Measurements from ENCODE around the gene CLK2. TPM values are rescaled to one million over a fixed set of nuclear protein-coding genes. Genes with fewer than 3 reads are reported as not detected.

The CLK2 gene
- total and polyA plus RNA-seq, 9 of the 15 experiments (the other 6 are each of a cell fraction or from before 2014, with no cell fraction given), result 13.5 to 81.4 (median 39.6) TPM

GRCh38 chr1:155242805-155243358 is 30.4 kb downstream of the CLK2 start:
- Histone ChIP-seq H3K27ac (ENCODE audit: extremely low read depth, low read depth, low read length) (peak overlapping the region; percentile 36; the same call in 2 of the 3 replicates), H3K36me3 (ENCODE audit: control insufficient read depth, insufficient read depth, low read length) (peaks cover 6% of the 10 kb centered on the region; the same call in 1 of the 3 replicates), H3K4me3 (peak overlapping the region; percentile 44), H3K4me1 (replicated peaks in 1 of 2; ENCODE audit: control insufficient read depth in 2 of 2, insufficient read depth in 2 of 2, low read length in 2 of 2) (peaks cover 19 to 22% of the 10 kb centered on the region in 2 experiments), H4K20me1 (replicated peaks; ENCODE audit: control insufficient read depth, insufficient read depth, low read length) (no peaks in the 10 kb centered on the region), H3K79me2 (ENCODE audit: control insufficient read depth, insufficient read depth, low read length) (peaks cover 14% of the 10 kb centered on the region; the same call in 2 of the 3 replicates), H3K9me3 (replicated peaks; ENCODE audit: control insufficient read depth, insufficient read depth, low read depth, low read length) (no peaks in the 10 kb centered on the region), H3K27me3 (ENCODE audit: control insufficient read depth in 2 of 2, insufficient read depth in 2 of 2, low read length in 2 of 2) (no peaks in the 10 kb centered on the region), H3K9me1 (ENCODE audit: control insufficient read depth, insufficient read depth, low read length) (no peaks in the 10 kb centered on the region), H3K9ac (ENCODE audit: insufficient read depth in 1 of 2, low read depth in 2 of 2, low read length in 2 of 2) (peak overlapping the region; percentile 42 to 63), H2AFZ (ENCODE audit: low read depth, low read length) (peak overlapping the region; percentile 2; the same call in 1 of the 2 replicates), H3K4me2 (ENCODE audit: insufficient read depth, low read length) (peak overlapping the region; percentile 85)
- POLR2A ChIA-PET, result interaction anchor here (1.5 kb wide), 1 partner anchor 14 kb away, joined by 5 read pairs; no protein-coding TSS in a partner anchor
- peak; percentile 19 for FAIRE-seq
- BruUV-seq (replicated peaks), result TSS peak; percentile 66
- in situ Hi-C loops (cut with MboI), result no loop called here
- no peak for ATAC-seq
- WGBS (ENCODE audit: insufficient coverage, low coverage, missing lambda C conversion rate), result 43% methylated on average over 3 of the region's 3 CpGs
- DNase-seq (ENCODE audit: extremely low read depth in 1 of 4, low spot score in 3 of 4), result peak in 1 of 4 experiments; percentile 41
- CTCF ChIA-PET (ENCODE audit: low intra/inter-chr PET ratio), result no interaction called here
- intact Hi-C loops (cut with micrococcal nuclease), result no loop called here
- TF ChIP-seq, protein P1, sequence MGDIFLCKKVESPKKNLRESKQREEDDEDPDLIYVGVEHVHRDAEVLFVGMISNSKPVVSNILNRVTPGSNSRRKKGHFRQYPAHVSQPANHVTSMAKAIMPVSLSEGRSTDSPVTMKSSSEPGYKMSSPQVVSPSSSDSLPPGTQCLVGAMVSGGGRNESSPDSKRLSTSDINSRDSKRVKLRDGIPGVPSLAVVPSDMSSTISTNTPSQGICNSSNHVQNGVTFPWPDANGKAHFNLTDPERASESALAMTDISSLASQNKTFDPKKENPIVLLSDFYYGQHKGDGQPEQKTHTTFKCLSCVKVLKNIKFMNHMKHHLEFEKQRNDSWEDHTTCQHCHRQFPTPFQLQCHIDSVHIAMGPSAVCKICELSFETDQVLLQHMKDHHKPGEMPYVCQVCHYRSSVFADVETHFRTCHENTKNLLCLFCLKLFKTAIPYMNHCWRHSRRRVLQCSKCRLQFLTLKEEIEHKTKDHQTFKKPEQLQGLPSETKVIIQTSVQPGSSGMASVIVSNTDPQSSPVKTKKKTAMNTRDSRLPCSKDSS (IDR thresholded peaks at IDR 0.05; ENCODE audit: low read depth, partially characterized antibody), result no peak
- TF ChIP-seq CLOCK (CRISPR knock-in tag; IDR thresholded peaks at IDR 0.05; ENCODE audit: borderline replicate concordance), result no peak
- TF ChIP-seq KDM1A (IDR thresholded peaks at IDR 0.05), result no peak
- no peak for TF ChIP-seq NFIC (IDR thresholded peaks at IDR 0.05)
- TF ChIP-seq RFX7 (CRISPR knock-in tag; IDR thresholded peaks at IDR 0.05), result no peak
- TF ChIP-seq NFE2 (IDR thresholded peaks at IDR 0.05; ENCODE audit: low read depth), result 0 out of 2 replicates have a peak, but pooled peaks have one; percentile 26
- no peak for TF ChIP-seq GABPB1 (CRISPR knock-in tag; IDR thresholded peaks at IDR 0.05)
- 0 out of 2 replicates have a peak, but pooled peaks have one; percentile 11 for TF ChIP-seq C11orf30 (IDR thresholded peaks at IDR 0.05; ENCODE audit: low read depth)
- TF ChIP-seq, protein P2, sequence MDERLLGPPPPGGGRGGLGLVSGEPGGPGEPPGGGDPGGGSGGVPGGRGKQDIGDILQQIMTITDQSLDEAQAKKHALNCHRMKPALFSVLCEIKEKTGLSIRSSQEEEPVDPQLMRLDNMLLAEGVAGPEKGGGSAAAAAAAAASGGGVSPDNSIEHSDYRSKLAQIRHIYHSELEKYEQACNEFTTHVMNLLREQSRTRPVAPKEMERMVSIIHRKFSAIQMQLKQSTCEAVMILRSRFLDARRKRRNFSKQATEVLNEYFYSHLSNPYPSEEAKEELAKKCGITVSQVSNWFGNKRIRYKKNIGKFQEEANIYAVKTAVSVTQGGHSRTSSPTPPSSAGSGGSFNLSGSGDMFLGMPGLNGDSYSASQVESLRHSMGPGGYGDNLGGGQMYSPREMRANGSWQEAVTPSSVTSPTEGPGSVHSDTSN (CRISPR knock-in tag; IDR thresholded peaks at IDR 0.05; ENCODE audit: low read depth), result no peak
- TF ChIP-seq, protein P2 (tag; conservative IDR thresholded peaks at IDR 0.05; ENCODE audit: low read depth), result peak; percentile 80
- TF ChIP-seq SREBF1 (IDR thresholded peaks at IDR 0.05; ENCODE audit: borderline replicate concordance, low read depth, low read length), result no peak
- TF ChIP-seq ZNF512 (tag; IDR thresholded peaks at IDR 0.05), result no peak
